Liver (tissue), 9 donors: Measurements from ENCODE around the gene CDC42BPA. TPM values are rescaled to one million over a fixed set of nuclear protein-coding genes. Genes with fewer than 3 reads are reported as not detected.

Experiments
- DNase-seq: peaks from one replicate; pipeline ENCODE4 v3.0.0-alpha.2; 2017; ENCODE audit warnings: low spot score
- H3K27ac ChIP-seq, 2 donors: one replicate each; pipeline ENCODE4 v1.7.0; 2013; ENCODE audit warnings: inconsistent platforms in 2 of 2, low read length in 2 of 2, control low read depth in 1 of 2, low read depth in 1 of 2, mild to moderate bottlenecking in 1 of 2
- H3K27me3 ChIP-seq, 4 donors: one replicate each; pipeline versions ENCODE4 v1.6.1 to v1.7.0; 2013; ENCODE audit warnings: low read length in 3 of 4, inconsistent platforms in 1 of 4, mild to moderate bottlenecking in 1 of 4, moderate library complexity in 1 of 4; ENCODE audit not compliant: control insufficient read depth in 4 of 4, insufficient read depth in 4 of 4
- H3K36me3 ChIP-seq, 4 donors: one replicate each; pipeline versions ENCODE4 v1.6.1 to v1.7.0; 2013; ENCODE audit warnings: low read length in 3 of 4, mild to moderate bottlenecking in 3 of 4, low read depth in 1 of 4, moderate library complexity in 1 of 4; ENCODE audit not compliant: control insufficient read depth in 4 of 4, insufficient read depth in 3 of 4
- H3K4me1 ChIP-seq, 4 donors: one replicate each; pipeline versions ENCODE4 v1.6.1 to v1.7.0; 2013; ENCODE audit warnings: low read length in 3 of 4, mild to moderate bottlenecking in 3 of 4, moderate library complexity in 1 of 4; ENCODE audit not compliant: control insufficient read depth in 4 of 4, insufficient read depth in 4 of 4
- H3K4me3 ChIP-seq, 3 donors: one replicate each; pipeline versions ENCODE4 v1.6.1 to v1.7.0; 2013; ENCODE audit warnings: low read length in 3 of 3, control low read depth in 1 of 3, low read depth in 1 of 3, mild to moderate bottlenecking in 1 of 3
- H3K9ac ChIP-seq, 2 donors: one replicate each; pipeline ENCODE4 v1.7.0; 2013; ENCODE audit warnings: low read length in 2 of 2, mild to moderate bottlenecking in 2 of 2, moderate library complexity in 2 of 2, control low read depth in 1 of 2, low read depth in 1 of 2
- H3K9me3 ChIP-seq, 4 donors: one replicate each; pipeline versions ENCODE4 v1.6.1 to v1.7.0; 2013; ENCODE audit warnings: low read length in 3 of 4; ENCODE audit not compliant: control insufficient read depth in 4 of 4
- ATF3 ChIP-seq: IDR thresholded peaks from 2 replicates; pipeline ENCODE4 v1.6.1; 2016; ENCODE audit warnings: antibody characterized with exemption
- CTCF ChIP-seq: fragments of 150-350 bp; IDR thresholded peaks from 2 replicates; pipeline ENCODE4 v1.5.1; 2017; ENCODE audit warnings: improper control_type of control experiment, low read depth, low read length; ENCODE audit not compliant: missing input control
- EGR1 ChIP-seq, 2 donors: IDR thresholded peaks; 2 replicates each; pipeline ENCODE4 v1.6.1; 2016 to 2018; ENCODE audit warnings: antibody characterized with exemption in 2 of 2, low read depth in 2 of 2
- FOXA1 ChIP-seq: IDR thresholded peaks from 2 replicates; pipeline ENCODE4 v1.6.1; 2016; ENCODE audit warnings: antibody characterized with exemption
- FOXA2 ChIP-seq: IDR thresholded peaks from 2 replicates; pipeline ENCODE4 v1.6.1; 2016; ENCODE audit warnings: antibody characterized with exemption
- GABPA ChIP-seq, 2 donors: IDR thresholded peaks in 1 of 2; conservative IDR thresholded peaks in 1 of 2; 2 replicates each; pipeline ENCODE4 v1.6.1; 2016; ENCODE audit warnings: antibody characterized with exemption in 2 of 2, mild to moderate bottlenecking in 1 of 2, moderate library complexity in 1 of 2
- HNF4A ChIP-seq, 2 donors: conservative IDR thresholded peaks; 2 replicates each; pipeline ENCODE4 v1.6.1; 2016; ENCODE audit warnings: antibody characterized with exemption in 2 of 2, mild to moderate bottlenecking in 2 of 2
- HNF4G ChIP-seq: IDR thresholded peaks from 2 replicates; pipeline ENCODE4 v1.6.1; 2016; ENCODE audit warnings: antibody characterized with exemption
- JUND ChIP-seq, 2 donors: IDR thresholded peaks; 2 replicates each; pipeline ENCODE4 v1.6.1; 2016; ENCODE audit warnings: antibody characterized with exemption in 2 of 2
- MAX ChIP-seq: IDR thresholded peaks from 2 replicates; pipeline ENCODE4 v1.6.1; 2016; ENCODE audit warnings: antibody characterized with exemption
- NR2F2 ChIP-seq: IDR thresholded peaks from 2 replicates; pipeline ENCODE4 v1.6.1; 2016; ENCODE audit warnings: antibody characterized with exemption
- RAD21 ChIP-seq, 2 donors: IDR thresholded peaks; 2 replicates each; pipeline ENCODE4 v1.6.1; 2016; ENCODE audit warnings: antibody characterized with exemption in 2 of 2, mild to moderate bottlenecking in 2 of 2
- REST ChIP-seq: IDR thresholded peaks from 2 replicates; pipeline ENCODE4 v1.6.1; 2016; ENCODE audit warnings: antibody characterized with exemption, mild to moderate bottlenecking
- RXRA ChIP-seq, 2 donors: IDR thresholded peaks; 2 replicates each; pipeline ENCODE4 v1.6.1; 2017 to 2018; ENCODE audit warnings: antibody characterized with exemption in 2 of 2, mild to moderate bottlenecking in 1 of 2
- SP1 ChIP-seq: IDR thresholded peaks from 2 replicates; pipeline ENCODE4 v1.6.1; 2018; ENCODE audit warnings: antibody characterized with exemption, mild to moderate bottlenecking
- TAF1 ChIP-seq: conservative IDR thresholded peaks from 2 replicates; pipeline ENCODE4 v1.6.1; 2016; ENCODE audit warnings: antibody characterized with exemption, mild to moderate bottlenecking
- YY1 ChIP-seq: IDR thresholded peaks from 2 replicates; pipeline ENCODE4 v1.6.1; 2016; ENCODE audit warnings: antibody characterized with exemption, mild to moderate bottlenecking
- ZBTB33 ChIP-seq: IDR thresholded peaks from 2 replicates; pipeline ENCODE4 v1.6.1; 2016; ENCODE audit warnings: antibody characterized with exemption
- WGBS: extraction: QIAGEN DNeasy Blood & Tissue Kit; methylation state at CpG from one replicate; pipeline ENCODE4 v1.1.7; 2013; 5-methylcytosine and 5-hydroxymethylcytosine counted together
- polyA plus RNA-seq, 2 donors: library from polyadenylated mRNA; stranded (reverse) in 1 of 2; unstranded in 1 of 2; fragments of 200-250 nt in 1 of 2; fragments of >200 nt in 1 of 2; fragmentation: Nextera tagmentation in 1 of 2; extraction: Ambion mirVana in 1 of 2; gene quantifications; one replicate each; pipeline versions ENCODE4 v1.2.1 to v1.2.3, GENCODE V29; 2013 to 2015
- total RNA-seq, 2 donors: library from RNA; depleted of rRNA; stranded (reverse); fragments of >200 nt; gene quantifications; one replicate each; pipeline ENCODE4 v1.2.3, GENCODE V29; 2014
- donor health status: healthy.
- donor health status: healthy.
- donor health status: healthy.
- donor health status: healthy.
- donor health status: healthy.

The CDC42BPA gene
- total and polyA plus RNA-seq, 4 donors: 5.8 to 39.9 (median 24.3) TPM

- H3K9ac ChIP-seq: peak overlapping the region; percentile 49 to 50
- DNase-seq: no peak
These were observed 373.0 kb downstream of the CDC42BPA start for GRCh38 chr1:226945106-226945857.

More at GRCh38 chr1:226945106-226945857, 373.0 kb downstream of the CDC42BPA start:
- Histone ChIP-seq H3K27ac (peak overlapping the region; percentile 91 to 97), H3K4me1 (peaks cover 35 to 72% (median 52%) of the 10 kb centered on the region in 4 donors), H3K27me3 (no peaks in the 10 kb centered on the region), H3K36me3 (peaks cover 0 to 4% (median 0%) of the 10 kb centered on the region in 4 donors), H3K4me3 (peak overlapping the region in 1 of 3 donors; percentile 23), H3K9me3 (no peaks in the 10 kb centered on the region)
- peak in 1 of 2 donors; percentile 38 for TF ChIP-seq GABPA (IDR thresholded peaks at IDR 0.05 in 1 of 2, conservative IDR thresholded peaks at IDR 0.05 in 1 of 2)
- TF ChIP-seq RAD21 (IDR thresholded peaks at IDR 0.05): peak; percentile 34 to 54
- TF ChIP-seq HNF4G: no peak
- TF ChIP-seq NR2F2: peak; percentile 51
- no peak for TF ChIP-seq CTCF
- peak; percentile 88 for TF ChIP-seq FOXA2
- peak; percentile 82 to 88 for TF ChIP-seq HNF4A (conservative IDR thresholded peaks at IDR 0.05)
- peak; percentile 62 for TF ChIP-seq REST
- TF ChIP-seq SP1: peak; percentile 90
- peak; percentile 73 for TF ChIP-seq YY1
- TF ChIP-seq TAF1: no peak
- peak; percentile 51 for TF ChIP-seq ATF3
- TF ChIP-seq FOXA1: peak; percentile 76
- peak; percentile 91 for TF ChIP-seq ZBTB33
- TF ChIP-seq JUND (IDR thresholded peaks at IDR 0.05): peak; percentile 50 to 88
- TF ChIP-seq MAX: peak; percentile 99
- peak; percentile 89 to 95 for TF ChIP-seq RXRA (IDR thresholded peaks at IDR 0.05)
- peak in 1 of 2 donors; percentile 70 for TF ChIP-seq EGR1 (IDR thresholded peaks at IDR 0.05; ENCODE audit: low read depth in 2 of 2)
- 25% methylated on average over 19 of the region's 19 CpGs for WGBS
